Renal cortex interstitium (tissue), 11 donors: ENCODE results near the gene OR52E2. TPM values are rescaled to one million over a fixed set of nuclear protein-coding genes. Genes with fewer than 3 reads are reported as not detected.

Experiments used
- DNase-seq, 11 donors: peaks; one replicate each; pipeline ENCODE4 v3.0.0-alpha.2; 2013; ENCODE audit warnings: low read depth in 9 of 11, low spot score in 4 of 11; ENCODE audit errors: extremely low read depth in 1 of 11
- polyA plus RNA-seq, 3 donors: library from polyadenylated mRNA; unstranded; fragments of 120-200 nt; gene quantifications; one replicate each; pipeline ENCODE4 v1.2.1, GENCODE V29; 2013; ENCODE audit not compliant: insufficient read length in 3 of 3

OR52E2 gene
- polyA plus RNA-seq, 3 donors, result not detected

DNA sequence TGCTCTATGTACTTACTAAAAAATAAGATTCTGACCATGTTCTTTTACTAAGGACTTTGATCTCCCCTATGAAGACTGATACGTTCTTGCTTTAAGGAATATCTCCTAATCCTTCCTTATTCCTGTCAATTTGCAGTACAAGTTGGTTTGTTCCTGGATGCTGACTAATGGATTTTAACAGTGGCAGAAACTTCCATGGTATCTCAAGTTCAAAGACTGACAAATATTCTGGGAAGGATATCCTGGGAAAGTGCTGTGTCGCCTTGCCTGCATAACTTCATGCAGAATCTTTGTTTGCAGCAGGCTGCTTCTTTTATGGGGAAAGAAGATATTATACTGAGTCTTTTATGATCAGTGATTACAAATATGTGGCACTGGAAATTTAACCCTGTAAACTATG is 21.5 kb downstream of the OR52E2 start:
- no peak for DNase-seq

GRCh38 chr11:5036669-5037068 is 22.8 kb downstream of the OR52E2 start:
- DNase-seq, result no peak

GRCh38 chr11:5021996-5022395 is 37.4 kb downstream of the OR52E2 start:
- DNase-seq, result no peak

DNA sequence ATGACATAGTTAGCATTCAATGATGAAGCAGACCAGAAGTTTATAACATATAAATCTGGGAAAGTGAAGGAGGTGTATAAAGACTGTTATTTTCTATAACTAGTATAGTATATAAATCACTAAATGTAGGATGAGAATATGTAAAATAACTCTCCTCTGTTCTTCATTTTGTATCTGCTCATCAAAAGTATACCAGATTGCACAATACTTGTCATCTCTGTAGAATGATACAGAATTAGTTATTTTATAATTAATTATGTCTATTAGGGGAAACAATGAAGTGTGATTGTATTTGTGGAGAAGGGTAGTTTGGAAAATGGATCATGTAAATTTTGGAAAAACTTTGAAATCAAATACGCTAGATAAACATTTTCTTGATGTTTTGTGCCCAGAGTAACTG is 46.4 kb downstream of the OR52E2 start:
- DNase-seq, result no peak

DNA sequence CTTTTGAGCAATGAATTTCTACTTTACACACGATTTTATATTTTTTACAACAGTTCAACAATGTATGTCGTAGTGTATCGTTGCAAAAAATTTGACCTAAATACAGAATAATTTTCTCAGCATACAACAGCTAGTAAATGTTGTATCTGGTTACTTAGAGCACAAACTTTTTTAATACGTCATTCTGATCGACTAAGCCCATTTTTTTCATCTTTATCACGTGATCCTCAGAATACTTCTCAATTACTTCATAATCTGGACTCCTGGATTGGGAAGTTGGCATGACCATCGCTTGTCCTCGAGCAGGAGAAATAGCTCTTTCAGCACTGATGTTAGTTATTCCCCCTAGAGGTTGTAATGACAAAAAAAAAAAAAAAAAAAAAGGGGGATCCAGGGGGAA is 48.2 kb downstream of the OR52E2 start:
- no peak for DNase-seq

Other genes starting within 250 kb of the OR52E2 start
- gene OR51F2, start 238.3 kb downstream of the OR52E2 start, polyA plus RNA-seq, result not detected
- gene OR51S1, start 210.4 kb downstream of the OR52E2 start, polyA plus RNA-seq, result not detected
- gene OR51T1, start 177.7 kb downstream of the OR52E2 start, polyA plus RNA-seq, result not detected
- not detected for gene OR51A7, start 155.8 kb downstream of the OR52E2 start, polyA plus RNA-seq
- not detected for gene OR51G2, start 140.3 kb downstream of the OR52E2 start, polyA plus RNA-seq
- not detected for gene OR51G1, start 135.3 kb downstream of the OR52E2 start, polyA plus RNA-seq
- gene OR51A4, start 112.0 kb downstream of the OR52E2 start, polyA plus RNA-seq, result under 1 TPM in 1 of 3 donors, not detected in 2; 0.05 TPM
- not detected for gene OR51A2, start 103.9 kb downstream of the OR52E2 start, polyA plus RNA-seq
- under 1 TPM in 2 of 3 donors, not detected in 1; 0.06 to 0.11 TPM for gene OR51L1, start 64.8 kb downstream of the OR52E2 start, polyA plus RNA-seq
- not detected for gene OR52J3, start 13.1 kb downstream of the OR52E2 start, polyA plus RNA-seq
- gene OR52E1, start 9.9 kb upstream of the OR52E2 start, polyA plus RNA-seq, result not detected
- gene OR52A5, start 78.7 kb upstream of the OR52E2 start, polyA plus RNA-seq, result not detected
- under 1 TPM in 2 of 3 donors, not detected in 1; 0.01 to 0.05 TPM for gene OR52A1, start 95.1 kb upstream of the OR52E2 start, polyA plus RNA-seq
- not detected for gene OR51V1, start 141.1 kb upstream of the OR52E2 start, polyA plus RNA-seq
- gene HBB, start 167.4 kb upstream of the OR52E2 start, polyA plus RNA-seq, result 100 to 1,000 TPM; 110 to 331 (median 134) TPM
- gene HBD, start 174.9 kb upstream of the OR52E2 start, polyA plus RNA-seq, result 1 to 10 TPM; 1.2 to 2.1 (median 1.8) TPM
- gene HBG1, start 190.2 kb upstream of the OR52E2 start, polyA plus RNA-seq, result 100 to 1,000 TPM; 304 to 877 (median 766) TPM
- gene HBG2, start 195.2 kb upstream of the OR52E2 start, polyA plus RNA-seq, result 1,000 to 10,000 TPM; 1,167 to 4,071 (median 1,615) TPM
- gene HBE1, start 210.3 kb upstream of the OR52E2 start, polyA plus RNA-seq, result 10 to 100 TPM in 1 of 3 donors, 1 to 10 TPM in 2; 2.4 to 26.1 (median 9.6) TPM
- under 1 TPM in 2 of 3 donors, not detected in 1; 0.11 to 0.27 TPM for gene OR51B4, start 242.3 kb upstream of the OR52E2 start, polyA plus RNA-seq